ENCODE data around the gene CPLX1.

CPLX1 gene

DNA sequence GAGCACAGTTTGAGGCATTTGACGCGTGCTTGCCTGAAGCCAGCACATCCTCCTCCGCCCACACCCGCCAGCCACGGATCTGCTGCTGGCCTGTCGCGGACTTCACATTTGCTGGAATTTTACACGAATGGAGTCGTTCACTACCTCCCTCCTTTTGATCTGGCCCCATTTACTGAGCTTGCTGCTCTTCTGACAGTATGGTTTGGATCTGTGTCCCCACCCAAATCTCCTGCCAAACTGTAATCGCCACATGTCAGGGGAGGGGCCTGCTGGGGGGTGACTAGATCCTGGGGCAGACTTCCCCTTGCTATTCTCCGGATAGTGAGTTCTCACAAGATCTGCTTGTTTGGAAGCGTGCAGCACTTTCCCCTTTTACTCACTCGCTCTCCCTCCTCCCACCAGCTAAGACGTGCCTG is 19.9 kb upstream of the CPLX1 start:
- Histone ChIP-seq H3K4me1 (ENCODE audit: low read depth, poor library complexity, severe bottlenecking) (no peaks in the 10 kb centered on the region), H2AFZ (ENCODE audit: low read depth) (no peak overlapping the region), H3K36me3 (ENCODE audit: insufficient read depth) (no peaks in the 10 kb centered on the region), H3K9ac (no peak overlapping the region), H3K27ac (no peak overlapping the region), H3K4me2 (no peak overlapping the region), H3K4me3 (IDR thresholded peaks at IDR 0.05; ENCODE audit: insufficient read depth, low read depth, low read length) (no peak overlapping the region), H3K79me2 (ENCODE audit: insufficient read depth, low read depth) (no peaks in the 10 kb centered on the region), H3K27me3 (ENCODE audit: insufficient read depth, low read depth) (no peaks in the 10 kb centered on the region), H4K20me1 (ENCODE audit: insufficient read depth) (no peaks in the 10 kb centered on the region)
- TF ChIP-seq, protein P1, sequence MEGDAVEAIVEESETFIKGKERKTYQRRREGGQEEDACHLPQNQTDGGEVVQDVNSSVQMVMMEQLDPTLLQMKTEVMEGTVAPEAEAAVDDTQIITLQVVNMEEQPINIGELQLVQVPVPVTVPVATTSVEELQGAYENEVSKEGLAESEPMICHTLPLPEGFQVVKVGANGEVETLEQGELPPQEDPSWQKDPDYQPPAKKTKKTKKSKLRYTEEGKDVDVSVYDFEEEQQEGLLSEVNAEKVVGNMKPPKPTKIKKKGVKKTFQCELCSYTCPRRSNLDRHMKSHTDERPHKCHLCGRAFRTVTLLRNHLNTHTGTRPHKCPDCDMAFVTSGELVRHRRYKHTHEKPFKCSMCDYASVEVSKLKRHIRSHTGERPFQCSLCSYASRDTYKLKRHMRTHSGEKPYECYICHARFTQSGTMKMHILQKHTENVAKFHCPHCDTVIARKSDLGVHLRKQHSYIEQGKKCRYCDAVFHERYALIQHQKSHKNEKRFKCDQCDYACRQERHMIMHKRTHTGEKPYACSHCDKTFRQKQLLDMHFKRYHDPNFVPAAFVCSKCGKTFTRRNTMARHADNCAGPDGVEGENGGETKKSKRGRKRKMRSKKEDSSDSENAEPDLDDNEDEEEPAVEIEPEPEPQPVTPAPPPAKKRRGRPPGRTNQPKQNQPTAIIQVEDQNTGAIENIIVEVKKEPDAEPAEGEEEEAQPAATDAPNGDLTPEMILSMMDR (conservative IDR thresholded peaks at IDR 0.05; ENCODE audit: low read depth, low read length) = no peak

DNA sequence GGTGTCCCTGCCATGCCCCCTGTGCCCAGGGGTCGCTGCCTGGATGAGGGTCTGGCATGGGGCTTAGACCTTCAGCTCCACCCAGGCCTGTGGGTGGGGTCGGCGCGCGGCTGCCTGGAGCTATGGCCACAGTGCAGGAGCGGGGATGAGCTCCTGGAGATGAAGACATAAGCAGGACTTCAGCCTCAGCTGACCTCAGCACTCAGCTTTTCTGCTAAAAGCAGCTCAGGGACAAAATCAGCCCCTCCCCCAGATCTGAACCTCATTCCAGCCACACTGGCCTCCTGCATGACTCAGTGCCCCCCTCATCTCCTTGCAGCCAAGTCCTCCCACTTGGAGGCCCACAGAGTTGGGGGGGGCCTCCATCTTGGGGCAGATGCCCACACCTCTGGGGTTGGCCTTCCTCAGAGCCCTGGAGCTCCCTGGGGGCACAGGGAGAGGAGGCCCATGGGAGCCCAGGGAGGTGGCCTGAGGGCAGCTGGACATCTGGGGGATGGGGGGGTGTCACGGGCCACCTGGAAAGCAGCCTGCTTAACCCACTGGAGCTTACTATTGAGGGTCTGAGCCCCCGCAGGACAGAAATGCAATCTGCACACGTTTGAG is 19.4 kb upstream of the CPLX1 start:
- Histone ChIP-seq H3K36me3 (ENCODE audit: insufficient read depth) (no peaks in the 10 kb centered on the region), H4K20me1 (ENCODE audit: insufficient read depth) (no peaks in the 10 kb centered on the region), H3K9ac (no peak overlapping the region), H3K4me2 (no peak overlapping the region), H3K27me3 (ENCODE audit: insufficient read depth, low read depth) (no peaks in the 10 kb centered on the region), H3K27ac (no peak overlapping the region), H2AFZ (ENCODE audit: low read depth) (no peak overlapping the region), H3K79me2 (ENCODE audit: insufficient read depth, low read depth) (no peaks in the 10 kb centered on the region), H3K4me3 (IDR thresholded peaks at IDR 0.05; ENCODE audit: insufficient read depth, low read depth, low read length) (no peak overlapping the region), H3K4me1 (ENCODE audit: low read depth, poor library complexity, severe bottlenecking) (no peaks in the 10 kb centered on the region)
- TF ChIP-seq, protein P1 (conservative IDR thresholded peaks at IDR 0.05; ENCODE audit: low read depth, low read length) = no peak

DNA sequence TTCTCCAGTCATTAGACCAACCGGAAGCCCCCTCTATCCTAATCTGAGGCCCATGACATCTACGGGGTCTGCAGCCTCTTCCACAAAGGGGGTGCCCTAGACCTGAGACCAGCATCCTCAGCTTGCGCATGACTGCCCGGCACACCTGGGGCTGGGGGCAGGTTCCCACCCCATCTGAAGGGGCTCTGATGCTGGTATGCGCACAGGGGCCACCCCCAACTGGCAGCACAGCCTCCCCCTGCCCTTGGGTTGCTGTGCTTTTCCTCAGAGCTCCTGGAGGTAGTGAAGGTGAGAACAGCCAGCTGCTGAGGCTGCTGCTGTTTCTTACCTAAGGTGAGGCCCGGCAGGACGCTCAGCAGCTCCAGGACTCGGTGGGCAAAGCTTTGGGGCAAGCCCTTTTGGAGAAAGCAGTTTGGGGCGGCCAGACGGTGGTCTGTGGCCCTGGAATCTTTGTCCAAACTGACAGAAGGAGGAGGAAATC is 18.9 kb upstream of the CPLX1 start:
- Histone ChIP-seq H3K36me3 (ENCODE audit: insufficient read depth) (no peaks in the 10 kb centered on the region), H3K9ac (no peak overlapping the region), H2AFZ (ENCODE audit: low read depth) (no peak overlapping the region), H3K27me3 (ENCODE audit: insufficient read depth, low read depth) (no peaks in the 10 kb centered on the region), H3K27ac (no peak overlapping the region), H3K4me3 (IDR thresholded peaks at IDR 0.05; ENCODE audit: insufficient read depth, low read depth, low read length) (no peak overlapping the region), H3K79me2 (ENCODE audit: insufficient read depth, low read depth) (no peaks in the 10 kb centered on the region), H4K20me1 (ENCODE audit: insufficient read depth) (no peaks in the 10 kb centered on the region), H3K4me1 (ENCODE audit: low read depth, poor library complexity, severe bottlenecking) (no peaks in the 10 kb centered on the region), H3K4me2 (no peak overlapping the region)
- TF ChIP-seq, protein P1 (conservative IDR thresholded peaks at IDR 0.05; ENCODE audit: low read depth, low read length) = no peak

DNA sequence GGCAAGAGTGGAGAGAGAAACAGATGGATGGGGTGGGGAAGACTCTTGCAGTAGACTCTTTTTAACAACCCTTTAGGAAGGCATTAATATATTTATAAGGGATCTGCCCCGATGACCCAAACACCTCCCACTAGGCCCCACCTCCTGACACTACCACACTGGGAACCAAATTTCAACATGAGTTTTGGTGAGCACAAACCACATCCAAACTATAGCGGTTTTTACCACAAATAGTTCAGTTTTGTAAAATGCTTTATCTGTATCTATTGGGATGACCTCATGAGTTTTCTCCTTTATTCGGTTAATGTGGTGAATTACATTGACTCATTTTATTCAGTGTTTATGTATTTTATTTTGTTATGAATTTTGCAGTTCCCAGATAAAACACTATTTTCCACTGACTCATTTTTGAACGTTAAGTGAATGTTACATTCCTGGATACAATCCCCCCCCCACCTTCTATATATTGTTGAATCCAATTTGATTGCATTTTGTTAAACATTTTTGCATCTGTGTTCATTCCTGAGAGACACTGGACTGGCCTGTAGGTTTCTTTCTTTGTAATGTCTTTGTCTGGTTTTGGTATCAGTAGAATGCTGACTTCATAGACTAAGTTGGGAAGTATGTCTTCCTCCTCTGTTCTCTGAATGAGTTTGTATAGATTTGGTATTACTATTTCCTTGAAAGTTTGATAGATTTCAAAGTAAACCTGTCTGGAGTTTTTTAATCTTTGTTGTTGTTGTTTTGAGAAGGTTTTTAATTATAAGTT is 13.9 kb upstream of the CPLX1 start:
- Histone ChIP-seq H3K4me3 (IDR thresholded peaks at IDR 0.05; ENCODE audit: insufficient read depth, low read depth, low read length) (no peak overlapping the region), H3K79me2 (ENCODE audit: insufficient read depth, low read depth) (no peaks in the 10 kb centered on the region), H3K27me3 (ENCODE audit: insufficient read depth, low read depth) (no peaks in the 10 kb centered on the region), H3K27ac (no peak overlapping the region), H3K36me3 (ENCODE audit: insufficient read depth) (no peaks in the 10 kb centered on the region), H3K9ac (no peak overlapping the region), H2AFZ (ENCODE audit: low read depth) (no peak overlapping the region), H3K4me2 (no peak overlapping the region), H3K4me1 (ENCODE audit: low read depth, poor library complexity, severe bottlenecking) (no peaks in the 10 kb centered on the region), H4K20me1 (ENCODE audit: insufficient read depth) (no peaks in the 10 kb centered on the region)
- TF ChIP-seq, protein P1 (conservative IDR thresholded peaks at IDR 0.05; ENCODE audit: low read depth, low read length) = no peak
